DMS53 treated with DMSO at 0.1 percent for 48 hours (cell line): ENCODE measurements around the gene SLC38A4.
"Not testable (repeated sequence)": the region's sequence is repeated elsewhere in the genome, so short reads cannot be mapped to it uniquely, and the experiment has no call there.

Experiments
- DNase-seq: peaks from one replicate; lab custom pipeline; 2025; ENCODE audit not compliant: unreplicated experiment; lab: John Stamatoyannopoulos, UW

Gene SLC38A4

DNA sequence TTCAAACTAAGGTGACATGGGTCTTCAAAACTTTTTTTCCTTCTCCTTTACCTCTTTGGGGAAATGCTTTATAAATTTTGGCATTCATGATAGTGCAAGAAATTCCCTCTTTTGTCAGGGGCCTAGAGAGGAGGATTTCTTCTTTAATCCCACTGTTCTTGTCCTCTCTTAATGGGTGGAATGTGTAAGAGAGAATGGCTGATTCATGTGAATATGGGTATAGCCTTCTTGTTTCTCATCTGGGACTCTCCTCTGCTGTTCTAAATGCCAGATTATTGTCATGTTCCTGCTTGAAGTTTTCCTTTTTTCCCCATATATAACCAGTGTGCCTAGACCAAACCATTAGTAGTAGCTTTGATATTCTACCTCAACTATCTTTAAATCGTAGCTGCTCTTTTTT lies 46.7 kb downstream of the SLC38A4 start:
- DNase-seq, result no peak

- DNase-seq, result no peak
Observed at GRCh38 chr12:46778415-46778814, 47.4 kb downstream of the SLC38A4 start.

- DNase-seq, result peak; percentile 100
Observed at GRCh38 chr12:46777587-46777986, 48.2 kb downstream of the SLC38A4 start.

DNA sequence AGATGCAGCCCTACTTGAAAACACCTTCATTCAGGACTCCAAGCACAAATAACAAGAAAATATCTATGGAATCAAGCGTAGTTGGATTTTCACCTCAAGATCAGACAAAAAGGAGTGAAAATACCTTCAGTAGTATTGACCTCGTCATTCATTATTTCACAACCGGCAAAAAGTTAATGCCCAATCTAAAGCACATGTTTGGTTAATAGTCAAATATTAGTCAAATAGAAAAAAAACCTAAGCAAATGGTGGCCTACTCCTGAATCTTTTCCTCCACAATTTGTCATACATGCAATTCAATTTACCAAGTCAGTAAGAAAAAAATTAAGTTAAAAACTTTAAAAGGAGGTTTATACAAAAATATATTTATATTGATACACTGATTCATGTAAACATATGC lies 50.0 kb downstream of the SLC38A4 start:
- DNase-seq, result no peak

- no peak for DNase-seq
Observed at GRCh38 chr12:46774322-46774633, 51.5 kb downstream of the SLC38A4 start.

GRCh38 chr12:46773586-46774321 lies 52.0 kb downstream of the SLC38A4 start:
- DNase-seq, result no peak

GRCh38 chr12:46771268-46771827 lies 54.4 kb downstream of the SLC38A4 start:
- peak; percentile 40 for DNase-seq

GRCh38 chr12:46770501-46771183 lies 55.2 kb downstream of the SLC38A4 start:
- DNase-seq, result peak; percentile 62

- DNase-seq, result no peak
Observed at GRCh38 chr12:46764005-46764404, 61.8 kb downstream of the SLC38A4 start.

- no peak for DNase-seq
Observed at GRCh38 chr12:46763230-46763629, 62.6 kb downstream of the SLC38A4 start.

- DNase-seq, result no peak
Observed at GRCh38 chr12:46754550-46754949, 71.2 kb downstream of the SLC38A4 start.

GRCh38 chr12:46752396-46752795 lies 73.4 kb downstream of the SLC38A4 start:
- DNase-seq, result no peak

- DNase-seq, result no peak
Observed at GRCh38 chr12:46751173-46751572, 74.6 kb downstream of the SLC38A4 start.

GRCh38 chr12:46749322-46749721 lies 76.5 kb downstream of the SLC38A4 start:
- DNase-seq, result no peak

DNA sequence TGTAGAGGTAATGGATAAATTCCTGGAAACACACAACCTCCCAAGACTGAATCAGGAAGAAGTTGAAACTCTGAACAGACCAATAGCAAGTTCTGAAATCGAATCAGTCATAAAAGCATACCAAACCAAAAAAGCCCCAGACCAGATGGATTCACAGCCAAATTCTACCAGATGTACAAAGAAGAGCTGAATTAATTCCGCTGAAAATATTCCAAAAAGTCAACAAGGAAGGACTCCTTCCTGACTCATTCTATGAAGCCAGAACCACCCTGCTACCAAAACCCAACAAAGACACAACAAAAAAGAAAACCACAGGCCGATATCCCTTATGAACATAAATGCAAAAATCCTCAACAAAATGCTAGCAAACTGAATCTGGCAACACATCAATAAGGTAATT lies 81.5 kb downstream of the SLC38A4 start:
- no peak for DNase-seq

DNA sequence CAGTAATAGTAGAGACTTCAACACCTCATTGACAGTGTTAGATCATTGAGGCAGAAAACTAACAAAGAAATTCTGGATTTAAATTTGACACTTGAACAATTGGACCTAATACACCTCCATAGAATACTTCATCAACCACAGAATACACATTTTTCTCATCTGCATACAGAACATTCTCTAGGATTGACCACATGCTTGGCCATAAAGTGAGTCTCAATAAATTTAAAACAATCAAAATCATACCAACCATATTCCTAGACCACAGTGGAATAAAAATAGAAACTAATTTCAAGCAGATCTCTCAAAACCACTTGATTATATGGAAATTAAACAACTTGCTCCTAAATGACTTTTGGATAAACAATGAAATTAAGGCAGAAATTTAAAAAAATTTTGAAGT lies 82.3 kb downstream of the SLC38A4 start:
- DNase-seq, result no peak

DNA sequence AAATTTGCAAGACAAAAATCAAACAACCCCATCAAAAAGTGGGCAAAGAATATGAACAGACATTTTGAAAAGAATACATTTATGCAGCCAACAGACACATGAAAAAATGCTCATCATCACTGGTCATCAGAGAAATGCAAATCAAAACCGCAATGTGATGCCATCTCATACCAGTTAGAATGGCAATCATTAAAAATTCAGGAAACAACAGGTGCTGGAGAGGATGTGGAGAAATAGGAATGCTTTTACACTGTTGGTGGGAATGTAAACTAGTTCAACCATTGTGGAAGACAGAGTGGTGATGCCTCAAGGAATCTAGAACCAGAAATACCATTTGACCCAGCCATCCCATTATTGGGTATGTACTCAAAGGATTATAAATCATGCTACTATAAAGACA lies 83.5 kb downstream of the SLC38A4 start:
- DNase-seq, result not testable (repeated sequence)

- no peak for DNase-seq
Observed at GRCh38 chr12:46725332-46725731, 100.5 kb downstream of the SLC38A4 start.

GRCh38 chr12:46723629-46724419 lies 102.0 kb downstream of the SLC38A4 start:
- no peak for DNase-seq

DNA sequence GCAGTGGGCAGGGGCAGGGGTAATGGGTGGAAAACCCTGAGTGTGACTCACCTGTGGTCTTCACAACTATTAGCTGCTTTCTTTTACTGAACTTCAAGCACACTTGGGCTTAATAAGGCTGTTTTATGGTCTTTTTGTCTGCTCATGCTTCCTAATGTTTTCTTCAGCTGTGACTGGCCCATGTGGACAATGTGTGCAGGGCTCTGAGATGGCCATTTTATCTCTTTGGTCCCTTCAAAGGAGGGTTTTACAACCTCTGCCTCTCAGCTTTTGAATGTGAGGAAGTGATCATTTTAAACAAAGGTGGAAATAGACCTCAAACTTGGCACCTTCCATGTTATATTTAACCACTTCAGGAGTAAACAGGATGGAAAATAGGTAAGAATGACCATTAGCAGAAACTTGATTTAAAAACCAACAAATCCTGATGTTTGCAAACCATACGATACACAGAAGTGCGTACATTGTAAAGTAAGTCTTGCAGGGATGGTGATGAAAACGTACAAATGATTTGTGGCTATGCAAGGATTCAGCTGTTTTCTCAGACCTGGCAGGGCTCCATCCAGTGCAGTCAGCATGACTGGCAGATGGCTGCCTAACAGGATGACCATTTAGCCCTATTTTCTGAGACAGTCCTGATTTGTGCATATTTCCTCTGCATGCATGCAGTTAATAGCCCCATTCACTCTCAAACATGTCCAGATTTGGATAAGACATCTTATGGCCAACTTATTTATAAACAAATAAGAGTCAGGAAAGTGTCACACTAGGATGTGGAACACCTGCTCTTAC lies 103.2 kb downstream of the SLC38A4 start:
- peak; percentile 73 for DNase-seq

GRCh38 chr12:46718495-46718894 lies 107.3 kb downstream of the SLC38A4 start:
- DNase-seq, result no peak
